ENCODE measurements around the gene EPG5.
A peak's percentile ranks its signal among the peaks of the same experiment; 100 is the strongest.
"Not testable (repeated sequence)": the region's sequence is repeated elsewhere in the genome, so short reads cannot be mapped to it uniquely, and the experiment has no call there.

Gene EPG5

GRCh38 chr18:45864081-45864480, 103.0 kb downstream of the EPG5 start:
- no peak for ATAC-seq

- ATAC-seq, result peak; percentile 25 to 58
These were observed 103.7 kb downstream of the EPG5 start for GRCh38 chr18:45863469-45863868.

- ATAC-seq, result no peak
These were observed 105.2 kb downstream of the EPG5 start for GRCh38 chr18:45861926-45862325.

GRCh38 chr18:45860971-45861370, 106.2 kb downstream of the EPG5 start:
- no peak for ATAC-seq

GRCh38 chr18:45860492-45860891, 106.6 kb downstream of the EPG5 start:
- ATAC-seq, result no peak

GRCh38 chr18:45859334-45859733, 107.8 kb downstream of the EPG5 start:
- no peak for ATAC-seq

GRCh38 chr18:45856531-45856930, 110.6 kb downstream of the EPG5 start:
- no peak for ATAC-seq

- ATAC-seq, result no peak
These were observed 113.0 kb downstream of the EPG5 start for GRCh38 chr18:45854036-45854586.

GRCh38 chr18:45852631-45853030, 114.5 kb downstream of the EPG5 start:
- ATAC-seq, result no peak

GRCh38 chr18:45851161-45851925, 115.8 kb downstream of the EPG5 start:
- no peak for ATAC-seq

- no peak for ATAC-seq
These were observed 117.1 kb downstream of the EPG5 start for GRCh38 chr18:45850021-45850420.

- ATAC-seq, result no peak
These were observed 117.6 kb downstream of the EPG5 start for GRCh38 chr18:45849529-45849928.

- not testable (repeated sequence) for ATAC-seq
These were observed 118.5 kb downstream of the EPG5 start for GRCh38 chr18:45848643-45849042.

GRCh38 chr18:45847119-45847518, 120.0 kb downstream of the EPG5 start:
- ATAC-seq, result no peak

- ATAC-seq, result no peak
These were observed 121.7 kb downstream of the EPG5 start for GRCh38 chr18:45845410-45845809.

GRCh38 chr18:45844938-45845337, 122.2 kb downstream of the EPG5 start:
- no peak for ATAC-seq

GRCh38 chr18:45843019-45843418, 124.1 kb downstream of the EPG5 start:
- ATAC-seq, result no peak

GRCh38 chr18:45841765-45842442, 125.2 kb downstream of the EPG5 start:
- no peak for ATAC-seq

- ATAC-seq, result no peak
These were observed 125.9 kb downstream of the EPG5 start for GRCh38 chr18:45841060-45841764.

GRCh38 chr18:45839414-45840395, 127.4 kb downstream of the EPG5 start:
- ATAC-seq, result peak in 1 of 2 donors; percentile 42

GRCh38 chr18:45838302-45839070, 128.6 kb downstream of the EPG5 start:
- no peak for ATAC-seq
